ENCODE measurements around the gene NF2. TPM values are rescaled to one million over a fixed set of nuclear protein-coding genes. Genes with fewer than 3 reads are reported as not detected.

The NF2 gene
- total RNA-seq, 1 donor: 240 TPM

DNA sequence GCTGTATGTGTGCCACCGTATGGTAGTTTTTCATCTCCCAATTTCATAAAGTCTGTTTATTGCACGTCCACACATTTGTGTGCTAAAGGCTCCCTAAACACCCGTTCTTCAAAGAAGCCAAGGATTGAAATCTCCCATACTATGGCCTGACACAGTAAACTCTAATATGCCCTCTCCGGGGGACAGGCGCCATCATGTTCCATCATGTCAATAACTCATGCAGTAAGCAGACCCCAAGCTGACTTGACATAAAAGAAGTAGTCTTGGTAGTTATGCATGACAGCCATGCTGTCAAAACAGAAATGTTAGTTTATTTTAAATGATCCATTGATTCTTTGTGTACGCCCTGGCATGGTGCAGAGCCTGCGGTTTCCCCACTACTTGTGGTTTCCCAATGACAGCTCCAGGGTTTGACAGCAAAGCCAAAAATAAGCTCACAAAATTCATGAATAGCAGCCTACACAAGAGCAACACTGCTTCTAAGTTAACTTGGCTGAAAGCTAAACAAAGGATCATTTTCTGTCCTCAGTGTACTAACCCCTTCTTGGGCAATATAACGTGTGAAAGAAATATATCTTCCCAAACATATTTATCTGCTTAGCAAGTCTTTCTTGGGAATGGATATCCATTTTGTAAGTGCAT lies 59.9 kb downstream of the NF2 start:
- DNase-seq (ENCODE audit: low read depth): peak; percentile 37
- no peak overlapping the region for H3K4me3 ChIP-seq (ENCODE audit: low read depth, low read length)
- TF ChIP-seq, protein P1, sequence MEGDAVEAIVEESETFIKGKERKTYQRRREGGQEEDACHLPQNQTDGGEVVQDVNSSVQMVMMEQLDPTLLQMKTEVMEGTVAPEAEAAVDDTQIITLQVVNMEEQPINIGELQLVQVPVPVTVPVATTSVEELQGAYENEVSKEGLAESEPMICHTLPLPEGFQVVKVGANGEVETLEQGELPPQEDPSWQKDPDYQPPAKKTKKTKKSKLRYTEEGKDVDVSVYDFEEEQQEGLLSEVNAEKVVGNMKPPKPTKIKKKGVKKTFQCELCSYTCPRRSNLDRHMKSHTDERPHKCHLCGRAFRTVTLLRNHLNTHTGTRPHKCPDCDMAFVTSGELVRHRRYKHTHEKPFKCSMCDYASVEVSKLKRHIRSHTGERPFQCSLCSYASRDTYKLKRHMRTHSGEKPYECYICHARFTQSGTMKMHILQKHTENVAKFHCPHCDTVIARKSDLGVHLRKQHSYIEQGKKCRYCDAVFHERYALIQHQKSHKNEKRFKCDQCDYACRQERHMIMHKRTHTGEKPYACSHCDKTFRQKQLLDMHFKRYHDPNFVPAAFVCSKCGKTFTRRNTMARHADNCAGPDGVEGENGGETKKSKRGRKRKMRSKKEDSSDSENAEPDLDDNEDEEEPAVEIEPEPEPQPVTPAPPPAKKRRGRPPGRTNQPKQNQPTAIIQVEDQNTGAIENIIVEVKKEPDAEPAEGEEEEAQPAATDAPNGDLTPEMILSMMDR (IDR thresholded peaks at IDR 0.05; ENCODE audit: insufficient read depth, low read depth, low read length): no peak

DNA sequence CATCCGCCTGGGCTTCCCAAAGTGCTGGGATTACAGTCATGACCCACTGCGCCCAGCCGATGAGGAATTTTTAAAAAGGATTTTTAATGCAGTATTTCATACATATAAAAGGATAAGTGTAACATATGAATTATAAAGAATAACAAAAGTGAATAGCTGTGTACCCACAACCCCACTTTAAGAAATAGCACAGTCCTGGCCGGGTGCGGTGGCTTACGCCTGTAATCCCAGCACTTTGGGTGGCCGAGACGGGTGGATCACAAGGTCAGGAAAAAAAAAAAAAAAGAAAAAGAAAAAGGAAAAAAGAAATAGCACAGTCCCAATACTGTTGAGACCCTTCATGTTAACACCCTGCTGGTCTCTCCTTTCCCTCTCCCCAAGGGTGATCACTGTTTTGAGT lies 62.1 kb downstream of the NF2 start:
- TF ChIP-seq, protein P1 (IDR thresholded peaks at IDR 0.05; ENCODE audit: insufficient read depth, low read depth, low read length): no peak
- DNase-seq (ENCODE audit: low read depth): no peak
- H3K4me3 ChIP-seq (ENCODE audit: low read depth, low read length): no peak overlapping the region

GRCh38 chr22:29668673-29669072 lies 65.2 kb downstream of the NF2 start:
- TF ChIP-seq, protein P1 (IDR thresholded peaks at IDR 0.05; ENCODE audit: insufficient read depth, low read depth, low read length): no peak
- DNase-seq (ENCODE audit: low read depth): no peak
- H3K4me3 ChIP-seq (ENCODE audit: low read depth, low read length): no peak overlapping the region

GRCh38 chr22:29670626-29671025 lies 67.2 kb downstream of the NF2 start:
- no peak overlapping the region for H3K4me3 ChIP-seq (ENCODE audit: low read depth, low read length)
- TF ChIP-seq, protein P1 (IDR thresholded peaks at IDR 0.05; ENCODE audit: insufficient read depth, low read depth, low read length): no peak
- no peak for DNase-seq (ENCODE audit: low read depth)

GRCh38 chr22:29673361-29674066 lies 70.1 kb downstream of the NF2 start:
- DNase-seq (ENCODE audit: low read depth): no peak
- H3K4me3 ChIP-seq (ENCODE audit: low read depth, low read length): no peak overlapping the region
- TF ChIP-seq, protein P1 (IDR thresholded peaks at IDR 0.05; ENCODE audit: insufficient read depth, low read depth, low read length): no peak

DNA sequence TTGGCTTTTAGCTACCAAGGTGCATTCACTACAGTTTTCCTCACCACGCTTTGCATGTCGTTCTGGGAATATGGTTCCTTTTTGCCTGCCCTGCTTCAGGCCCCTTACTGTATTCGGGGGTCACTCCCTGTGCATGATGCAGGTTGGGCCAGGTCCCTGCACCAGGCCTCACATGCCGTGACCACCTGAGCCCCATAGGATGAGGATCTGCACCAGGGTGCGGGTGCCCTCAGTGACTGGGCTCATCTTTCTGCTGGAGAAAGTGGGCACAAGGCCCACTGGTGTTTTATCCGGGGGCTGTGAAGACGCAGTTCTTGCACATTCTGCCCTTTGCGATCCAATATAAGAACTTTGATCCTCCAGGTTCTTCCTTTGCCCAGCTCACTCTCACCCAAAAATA lies 70.7 kb downstream of the NF2 start:
- TF ChIP-seq, protein P1 (IDR thresholded peaks at IDR 0.05; ENCODE audit: insufficient read depth, low read depth, low read length): no peak
- no peak overlapping the region for H3K4me3 ChIP-seq (ENCODE audit: low read depth, low read length)
- DNase-seq (ENCODE audit: low read depth): no peak
